BE2C (cell line): ENCODE data around the gene DMPK.

Source experiments
- DNase-seq: peaks from one replicate; pipeline ENCODE4 v3.0.0-alpha.2; 2020
- H3K27me3 ChIP-seq: fragments of 250-450 bp; sonication (Bioruptor Pico); 2 replicates; pipeline ENCODE4 v1.5.1; 2020; ENCODE audit warnings: mild to moderate bottlenecking
- H3K36me3 ChIP-seq: fragments of 250-450 bp; sonication (Bioruptor Pico); 2 replicates; pipeline ENCODE4 v1.5.1; 2020; ENCODE audit warnings: mild to moderate bottlenecking
- H3K4me1 ChIP-seq: fragments of 250-450 bp; sonication (Bioruptor Pico); 2 replicates; pipeline ENCODE4 v1.5.1; 2020
- H3K4me3 ChIP-seq: 2 replicates; pipeline ENCODE4 v1.5.1; 2011; ENCODE audit warnings: low read depth, low read length
- H3K9me3 ChIP-seq: fragments of 250-450 bp; sonication (Bioruptor Pico); 2 replicates; pipeline ENCODE4 v1.5.1; 2020
- CTCF ChIP-seq: IDR thresholded peaks from 2 replicates; pipeline ENCODE4 v1.5.1; 2012; ENCODE audit warnings: mild to moderate bottlenecking, low read depth, low read length

The DMPK gene

GRCh38 chr19:45767410-45767880 lies 14.8 kb downstream of the DMPK start:
- Histone ChIP-seq H3K4me3 (peak overlapping the region; percentile 70), H3K9me3 (no peaks in the 10 kb centered on the region), H3K27me3 (peaks cover 22% of the 10 kb centered on the region), H3K4me1 (peaks cover 6% of the 10 kb centered on the region), H3K36me3 (no peaks in the 10 kb centered on the region)
- no peak for DNase-seq
- TF ChIP-seq CTCF = no peak

GRCh38 chr19:45766869-45767346 lies 15.4 kb downstream of the DMPK start:
- TF ChIP-seq CTCF = no peak
- Histone ChIP-seq H3K4me1 (peaks cover 5% of the 10 kb centered on the region), H3K4me3 (no peak overlapping the region), H3K36me3 (no peaks in the 10 kb centered on the region), H3K27me3 (peaks cover 22% of the 10 kb centered on the region), H3K9me3 (no peaks in the 10 kb centered on the region)
- DNase-seq = no peak

- TF ChIP-seq CTCF = no peak
- no peaks in the 10 kb centered on the region for H3K36me3 ChIP-seq
- peaks cover 22% of the 10 kb centered on the region for H3K27me3 ChIP-seq
- no peak for DNase-seq
- H3K4me3 ChIP-seq = no peak overlapping the region
- no peaks in the 10 kb centered on the region for H3K9me3 ChIP-seq
- peaks cover 5% of the 10 kb centered on the region for H3K4me1 ChIP-seq
Observed at GRCh38 chr19:45766296-45766868, 15.9 kb downstream of the DMPK start.

GRCh38 chr19:45765702-45766295 lies 16.5 kb downstream of the DMPK start:
- Histone ChIP-seq H3K27me3 (peaks cover 22% of the 10 kb centered on the region), H3K4me3 (no peak overlapping the region), H3K9me3 (no peaks in the 10 kb centered on the region), H3K4me1 (no peaks in the 10 kb centered on the region), H3K36me3 (no peaks in the 10 kb centered on the region)
- no peak for TF ChIP-seq CTCF
- DNase-seq = no peak

GRCh38 chr19:45764945-45765701 lies 17.2 kb downstream of the DMPK start:
- TF ChIP-seq CTCF = no peak
- Histone ChIP-seq H3K36me3 (no peaks in the 10 kb centered on the region), H3K4me3 (no peak overlapping the region), H3K9me3 (no peaks in the 10 kb centered on the region), H3K4me1 (no peaks in the 10 kb centered on the region), H3K27me3 (peaks cover 22% of the 10 kb centered on the region)
- DNase-seq = no peak

- no peak for DNase-seq
- Histone ChIP-seq H3K4me3 (no peak overlapping the region), H3K27me3 (peaks cover 22% of the 10 kb centered on the region), H3K9me3 (no peaks in the 10 kb centered on the region), H3K36me3 (no peaks in the 10 kb centered on the region), H3K4me1 (no peaks in the 10 kb centered on the region)
- TF ChIP-seq CTCF = no peak
Observed at GRCh38 chr19:45764475-45764874, 17.8 kb downstream of the DMPK start.
